ENCODE measurements around the gene THTPA.
"Not testable (repeated sequence)": the region's sequence is repeated elsewhere in the genome, so short reads cannot be mapped to it uniquely, and the experiment has no call there.

THTPA gene

DNA sequence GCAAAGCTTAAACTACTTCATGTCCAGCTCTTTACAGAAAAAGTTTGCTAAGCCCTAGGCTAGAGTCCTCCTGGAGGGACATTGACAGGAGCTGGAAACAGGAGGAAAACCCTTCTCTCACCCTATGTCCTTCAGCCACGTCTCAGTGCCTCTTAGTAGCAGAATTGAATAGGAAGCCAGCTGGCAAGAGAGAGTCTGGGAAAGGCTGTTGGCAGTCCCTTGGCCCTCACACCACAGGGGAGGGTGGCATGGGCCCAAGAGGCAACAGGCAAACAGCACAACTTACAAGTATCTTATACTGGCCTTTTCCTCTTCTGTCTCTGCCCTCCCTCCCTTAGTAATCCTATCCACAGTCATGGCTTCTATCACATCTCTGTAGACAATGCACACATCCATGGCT lies 52.4 kb downstream of the THTPA start:
- no peak for FAIRE-seq
- DNase-seq (ENCODE audit: extremely low spot score, insufficient read length, low read depth) = no peak

GRCh38 chr14:23609001-23609400 lies 52.9 kb downstream of the THTPA start:
- DNase-seq (ENCODE audit: extremely low spot score, insufficient read length, low read depth) = no peak
- FAIRE-seq = no peak

GRCh38 chr14:23609411-23610089 lies 53.5 kb downstream of the THTPA start:
- FAIRE-seq = not testable (repeated sequence)

More at GRCh38 chr14:23609411-23610089, 53.5 kb downstream of the THTPA start:
- not testable (repeated sequence) for DNase-seq (ENCODE audit: extremely low spot score, insufficient read length, low read depth)
